GM21360 (cell line): ENCODE measurements around the gene NUP210L.

ENCODE experiments used
- ATAC-seq: cut with Tn5 transposase; IDR thresholded peaks from one replicate; pipeline ENCODE4 v1.9.1; 2021; ENCODE audit warnings: mild to moderate bottlenecking, moderate library complexity; ENCODE audit not compliant: unreplicated experiment

The NUP210L gene

DNA sequence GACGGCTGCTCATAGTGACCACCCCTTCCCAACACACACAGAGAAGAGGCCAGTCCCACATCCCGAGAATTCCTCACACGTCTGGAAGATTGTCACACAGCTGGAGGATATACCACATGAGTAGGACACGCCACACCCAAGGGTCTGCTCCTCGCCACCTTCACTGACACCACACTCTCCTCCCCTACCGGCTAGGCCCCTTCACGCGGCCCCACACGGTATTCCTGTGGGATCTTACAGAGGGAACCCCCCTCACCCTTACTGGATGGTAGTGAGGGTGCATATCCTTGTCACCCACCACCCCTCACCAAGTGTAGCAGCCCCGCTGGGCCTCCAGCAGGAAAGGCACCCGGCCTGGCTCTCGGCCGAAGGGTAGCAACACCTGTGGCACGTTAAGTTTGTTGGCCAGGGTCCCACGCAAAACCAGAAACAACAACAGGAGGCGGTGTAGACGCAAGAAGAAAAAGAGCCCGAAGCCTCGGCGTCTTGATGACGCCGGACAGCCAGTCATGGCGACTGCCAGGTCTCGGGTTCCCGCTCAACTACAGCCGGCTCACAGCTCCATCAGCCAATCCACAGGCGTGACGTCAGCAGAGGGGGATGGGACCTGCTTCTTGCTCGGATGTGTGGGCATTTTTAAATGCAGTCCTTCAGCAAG, at the start of gene NUP210L:
Gene NUP210L, minus strand, starts transcription at position 540 of the 658 bp plus-strand sequence.
- no peak for ATAC-seq

DNA sequence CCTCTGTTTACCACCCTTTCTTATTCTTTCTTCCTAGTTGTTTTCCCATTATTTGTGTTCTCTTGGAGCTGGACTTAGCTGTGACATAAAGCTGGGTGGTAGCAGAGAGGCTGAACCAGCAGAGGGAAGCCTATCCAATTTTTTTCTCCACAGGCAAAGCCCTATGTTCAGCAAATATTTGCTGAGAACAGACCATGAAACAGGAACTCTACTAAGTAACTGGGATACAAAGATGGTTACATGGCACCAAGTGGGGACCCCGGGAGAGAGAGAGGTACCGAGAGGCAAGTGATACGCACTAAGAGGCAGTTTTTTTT, 44.6 kb upstream of the NUP210L start:
- no peak for ATAC-seq

DNA sequence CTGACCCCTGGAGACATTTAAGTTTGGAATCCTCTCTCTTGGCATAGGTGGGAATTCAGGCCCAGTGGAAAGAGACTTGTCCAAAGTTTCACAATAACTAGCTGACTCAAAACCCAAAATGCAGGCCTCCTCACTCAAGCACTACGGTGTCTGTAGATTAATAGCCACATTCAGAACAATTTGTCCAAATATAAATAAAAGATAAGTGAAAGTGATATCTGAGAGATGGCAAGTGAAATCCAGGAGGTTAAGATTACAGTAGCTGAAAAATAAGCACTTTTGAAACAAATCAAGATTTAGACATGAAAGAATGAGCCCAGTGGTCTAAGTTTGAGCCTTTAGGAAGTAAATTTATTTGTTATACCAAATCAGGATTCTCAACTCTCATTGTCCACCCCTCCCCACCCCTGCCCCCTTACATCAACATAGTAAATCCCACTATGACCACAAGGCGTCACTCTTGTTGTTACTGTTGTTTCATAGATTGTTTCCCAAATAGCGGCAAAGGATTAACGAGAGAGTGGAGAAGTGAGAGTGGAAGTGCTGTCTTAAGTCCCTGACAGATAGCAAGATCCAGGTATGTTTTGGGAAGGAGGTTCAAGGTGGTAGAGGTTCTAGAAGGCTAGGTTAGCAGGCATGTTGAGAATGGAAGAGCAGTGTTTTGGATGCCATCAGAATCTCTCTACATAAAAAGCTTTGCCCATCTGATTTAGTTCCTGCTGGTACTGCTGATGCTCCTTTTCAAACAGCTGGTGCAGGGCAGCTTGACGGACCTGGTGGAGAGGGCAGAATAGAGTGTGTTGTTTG, 44.1 kb upstream of the NUP210L start:
- ATAC-seq = no peak

DNA sequence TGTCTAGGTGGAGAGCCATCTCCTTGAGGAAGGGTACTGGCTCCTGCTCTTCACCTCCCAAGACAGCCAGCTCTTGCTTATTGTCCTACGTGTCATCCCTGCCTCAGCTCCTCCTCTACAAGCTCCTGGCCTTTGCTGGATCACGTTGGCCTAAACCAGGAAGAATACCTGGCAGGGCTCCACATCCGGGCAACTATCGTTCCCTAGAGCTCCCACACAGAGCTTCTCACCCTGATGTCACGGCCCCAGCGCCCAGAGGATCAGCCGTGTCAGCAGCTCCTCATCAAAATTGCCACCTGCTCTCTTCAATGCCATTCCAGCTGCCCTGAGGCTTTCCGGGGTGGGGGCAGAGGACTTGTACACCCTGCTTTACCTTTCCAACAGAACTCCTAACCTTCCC, 38.9 kb upstream of the NUP210L start:
- no peak for ATAC-seq

DNA sequence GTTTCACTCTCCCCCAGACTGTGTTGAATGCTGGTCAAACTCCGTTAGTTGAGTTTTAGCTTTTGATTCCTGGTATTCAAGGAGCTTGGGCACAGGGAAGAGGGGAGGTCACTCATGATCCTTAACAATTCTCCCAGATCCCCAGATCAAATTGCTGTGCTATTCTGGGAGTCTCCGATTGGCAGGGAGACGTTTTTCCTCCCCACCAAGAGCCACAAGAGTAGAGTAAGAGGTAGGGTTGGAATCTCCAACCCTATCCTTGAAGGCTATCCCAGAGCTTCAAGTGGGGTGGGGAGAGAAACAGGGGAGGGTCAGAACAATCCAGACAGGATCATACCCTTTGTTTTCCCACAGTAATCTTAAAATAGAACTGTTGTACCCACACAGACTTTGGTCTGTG, 37.6 kb upstream of the NUP210L start:
- ATAC-seq = no peak

DNA sequence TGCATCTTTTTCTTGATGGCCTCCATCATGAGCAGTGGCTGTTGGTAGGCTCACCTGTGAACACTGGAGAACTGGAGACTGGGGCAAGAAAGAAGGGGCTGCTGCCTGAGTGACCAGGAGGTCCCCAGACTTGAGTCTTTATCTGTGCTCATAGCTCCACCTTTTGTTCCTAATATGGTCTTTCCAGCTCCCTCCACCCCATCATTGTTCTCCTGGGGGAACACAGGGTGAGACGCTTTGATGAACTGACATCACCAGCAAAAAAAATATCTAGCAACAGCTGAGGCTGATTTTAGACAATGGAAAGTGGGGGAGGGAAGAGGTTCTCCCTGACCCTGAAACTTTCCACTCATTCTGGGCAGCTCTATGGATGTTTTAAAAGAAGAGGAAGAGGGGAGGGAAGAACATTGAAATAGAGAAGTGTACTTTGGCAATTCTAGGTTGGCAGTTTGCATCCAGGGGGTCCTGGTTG, 37.2 kb upstream of the NUP210L start, which contains the start of gene TPM3:
Gene TPM3, minus strand, starts transcription at position 111 of the 472 bp plus-strand sequence. Its CDS starts 82 bp downstream, at position 29.
- no peak for ATAC-seq

DNA sequence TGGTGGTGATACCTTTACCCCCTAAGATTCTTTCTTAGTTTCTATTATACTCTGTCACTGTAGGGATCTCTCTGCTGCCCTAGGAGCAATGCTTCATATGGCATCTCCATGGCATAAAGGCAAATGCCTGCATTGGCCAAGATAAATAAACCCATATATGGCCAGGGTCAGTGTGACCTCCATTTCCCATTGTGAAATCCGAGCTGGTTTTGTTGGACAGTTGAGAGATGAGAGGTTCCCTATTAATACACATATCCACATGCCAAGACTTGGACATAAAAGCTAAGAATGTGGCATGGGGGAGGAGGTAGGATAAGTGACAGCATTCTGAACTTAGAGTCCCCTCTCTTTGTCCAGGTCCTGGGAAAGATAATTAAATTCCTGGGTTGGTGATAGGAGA, 35.7 kb upstream of the NUP210L start:
- no peak for ATAC-seq

DNA sequence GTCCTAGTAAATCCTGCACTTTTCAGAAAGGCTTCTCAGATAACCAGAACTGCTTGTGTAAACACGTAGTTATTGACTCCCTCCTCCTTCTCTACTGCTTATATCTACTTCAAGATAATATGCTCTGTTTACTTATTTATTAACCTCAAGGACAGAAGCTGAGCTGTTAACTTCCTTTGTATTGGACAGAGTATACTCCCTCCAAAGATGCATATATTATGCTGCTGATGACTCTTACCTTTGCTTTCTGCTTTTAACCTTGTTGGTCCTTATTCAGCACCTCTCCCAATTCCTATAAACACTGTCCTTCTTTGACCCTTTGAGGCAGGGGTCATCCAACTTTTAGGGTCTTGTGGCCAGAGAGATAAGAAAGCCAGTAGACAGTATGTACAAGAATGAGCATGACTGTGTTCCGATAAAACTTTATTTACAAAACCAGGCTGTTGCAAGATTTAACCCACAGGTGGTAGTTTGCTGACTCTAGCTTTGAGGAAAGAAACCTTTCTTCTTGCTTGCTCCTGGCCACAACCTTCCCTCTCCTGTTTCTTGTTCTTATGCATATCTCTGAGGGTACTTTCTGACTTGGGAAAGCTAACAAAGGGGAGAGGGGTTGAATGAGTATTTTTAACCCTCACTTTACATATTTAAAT, 32.1 kb upstream of the NUP210L start:
- no peak for ATAC-seq

DNA sequence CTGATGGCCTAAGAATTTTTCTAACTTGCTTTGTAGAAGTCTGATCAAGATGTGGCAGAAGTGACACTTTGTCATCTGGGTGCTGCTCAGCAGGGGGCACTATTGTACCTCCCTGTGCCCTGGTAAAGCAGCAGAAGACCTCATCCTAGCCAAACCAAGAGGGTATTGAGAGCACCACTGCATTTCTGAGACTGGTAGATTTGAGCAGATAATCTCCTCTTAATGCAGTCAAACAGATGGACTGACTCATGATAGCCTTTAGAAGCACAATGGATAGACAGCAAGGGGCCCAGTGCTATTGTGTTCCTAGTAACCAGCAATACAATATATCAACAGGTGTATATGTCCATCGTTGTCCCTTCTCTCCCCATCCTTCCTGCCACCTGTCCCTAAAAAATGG, 31.3 kb upstream of the NUP210L start:
- no peak for ATAC-seq

DNA sequence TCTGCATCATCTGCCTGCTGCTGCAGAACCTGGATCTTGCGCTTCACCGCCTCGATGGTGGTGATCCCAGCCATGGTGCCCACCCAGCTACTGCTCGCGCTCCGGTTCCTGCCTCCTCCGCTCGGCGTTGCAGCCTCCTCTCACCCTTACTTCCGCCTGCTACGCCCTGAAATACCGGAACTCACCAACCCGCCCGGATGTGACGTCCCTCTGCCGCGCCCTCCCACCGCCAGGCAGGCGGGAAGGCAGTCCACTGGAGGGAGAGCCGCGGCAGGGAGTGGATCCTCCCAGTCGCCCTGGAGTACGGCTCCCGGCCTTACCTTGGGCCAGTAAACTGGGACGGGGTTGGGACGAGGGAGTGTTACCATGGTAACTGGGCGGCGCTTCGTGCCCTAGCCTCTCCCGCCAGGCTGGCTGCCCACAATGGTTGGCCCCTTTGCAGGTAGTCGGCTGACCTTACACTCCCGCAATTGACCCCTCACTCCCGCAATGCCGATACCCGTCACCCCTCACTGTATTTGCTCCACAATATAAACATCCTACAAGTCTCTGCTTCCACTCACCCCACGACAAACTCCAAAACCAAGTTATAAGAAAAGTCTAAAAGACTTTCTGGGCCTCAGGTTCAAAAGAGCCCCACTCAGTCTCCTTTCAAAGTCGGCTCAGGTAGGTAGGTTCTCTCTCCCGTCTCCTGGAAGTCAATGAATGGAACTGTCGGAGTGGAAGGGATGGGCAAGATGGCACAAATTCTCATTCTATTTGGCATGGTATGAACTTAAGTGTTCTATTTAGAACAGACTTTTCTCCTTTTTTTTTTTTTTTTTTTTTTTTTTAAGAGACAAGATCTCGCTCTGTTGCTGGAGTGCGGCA, 28.4 kb upstream of the NUP210L start:
- ATAC-seq = peak; percentile 69

DNA sequence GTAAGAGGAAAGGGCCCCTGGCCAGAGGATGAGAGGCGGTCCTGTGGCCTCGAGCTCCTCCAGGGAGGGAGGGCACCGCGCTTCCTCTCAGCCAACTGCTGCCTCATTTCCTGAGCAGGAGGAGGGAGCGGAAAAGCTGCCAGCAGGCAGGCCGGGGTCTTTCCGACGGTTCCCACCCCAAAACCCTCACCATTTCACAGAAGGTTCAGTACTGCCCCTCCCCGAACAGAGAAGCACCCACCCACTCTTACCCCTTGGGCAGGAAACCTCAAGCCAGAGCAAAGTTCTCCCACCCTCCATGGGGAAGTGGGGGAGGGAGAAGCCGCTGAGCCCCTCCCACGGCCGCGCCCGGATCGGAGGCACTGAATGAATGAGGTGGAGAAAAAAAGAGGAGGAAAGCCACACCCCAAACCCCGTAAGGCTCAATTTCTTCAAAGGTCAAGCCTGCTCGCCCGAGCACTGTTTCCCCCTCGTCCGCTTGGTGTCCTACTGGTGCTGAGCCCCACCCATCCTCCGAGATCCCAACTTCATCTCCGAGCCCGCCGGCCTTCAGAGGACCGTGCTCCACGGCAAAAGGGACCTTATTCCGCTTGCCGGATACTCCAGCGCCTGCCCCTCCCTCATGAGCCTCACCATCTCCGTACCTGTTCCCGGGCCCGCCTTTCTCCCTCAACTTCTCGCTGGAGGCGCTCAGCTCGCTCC, 27.6 kb upstream of the NUP210L start:
- peak; percentile 43 for ATAC-seq

DNA sequence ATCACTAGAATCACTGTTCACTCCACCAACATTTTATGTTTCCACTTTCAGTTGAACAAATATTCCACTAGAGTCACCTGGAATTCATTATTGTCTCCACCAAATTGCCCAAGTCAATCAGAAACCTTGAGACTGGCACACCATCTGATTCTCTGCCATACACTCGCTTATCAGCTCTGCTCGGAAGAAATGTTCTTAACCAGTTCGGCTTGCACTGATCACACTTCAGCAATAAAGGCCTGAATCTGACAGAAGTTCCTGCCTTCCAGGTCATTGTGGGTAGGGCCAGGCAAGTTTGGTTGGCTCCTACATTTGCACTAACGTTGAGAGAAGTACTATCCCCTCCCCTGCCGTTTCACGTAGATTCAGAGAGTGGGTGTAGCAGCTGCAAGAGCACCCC, 27.1 kb upstream of the NUP210L start:
- ATAC-seq = no peak

DNA sequence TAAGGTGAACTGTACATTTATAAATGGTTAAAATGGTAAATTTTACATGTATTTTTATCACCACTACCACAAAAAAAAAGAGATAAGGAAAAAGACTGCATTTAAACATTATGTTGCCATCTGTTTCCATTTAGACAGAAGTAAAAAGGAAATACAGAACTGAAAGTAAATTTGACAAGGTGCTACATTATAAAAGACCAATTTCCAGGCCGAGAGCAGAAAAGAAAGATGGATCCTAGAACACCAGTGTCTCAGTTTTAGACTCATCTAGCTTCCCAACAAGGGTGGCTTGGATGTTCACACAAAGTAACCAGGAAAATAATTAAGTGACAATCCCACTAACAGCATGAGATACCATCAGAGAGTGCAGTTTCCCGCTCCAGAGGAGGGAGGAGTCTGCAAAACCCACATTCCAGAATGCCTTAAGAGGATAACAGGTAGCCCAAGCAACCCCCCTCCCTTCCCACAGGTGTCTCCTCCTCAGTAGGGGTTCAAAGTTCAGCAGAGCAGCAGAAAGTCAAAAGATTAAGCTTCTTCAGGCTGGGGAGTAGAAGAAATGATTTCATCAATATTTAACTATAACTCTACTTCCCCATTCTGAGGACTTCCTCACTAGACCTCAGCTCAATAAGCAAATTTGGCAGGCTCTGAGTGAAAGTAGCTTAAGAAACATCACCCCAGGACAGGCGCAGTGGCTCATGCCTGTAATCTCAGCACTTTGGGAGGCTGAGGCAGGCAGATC, 25.2 kb upstream of the NUP210L start:
- ATAC-seq = no peak

DNA sequence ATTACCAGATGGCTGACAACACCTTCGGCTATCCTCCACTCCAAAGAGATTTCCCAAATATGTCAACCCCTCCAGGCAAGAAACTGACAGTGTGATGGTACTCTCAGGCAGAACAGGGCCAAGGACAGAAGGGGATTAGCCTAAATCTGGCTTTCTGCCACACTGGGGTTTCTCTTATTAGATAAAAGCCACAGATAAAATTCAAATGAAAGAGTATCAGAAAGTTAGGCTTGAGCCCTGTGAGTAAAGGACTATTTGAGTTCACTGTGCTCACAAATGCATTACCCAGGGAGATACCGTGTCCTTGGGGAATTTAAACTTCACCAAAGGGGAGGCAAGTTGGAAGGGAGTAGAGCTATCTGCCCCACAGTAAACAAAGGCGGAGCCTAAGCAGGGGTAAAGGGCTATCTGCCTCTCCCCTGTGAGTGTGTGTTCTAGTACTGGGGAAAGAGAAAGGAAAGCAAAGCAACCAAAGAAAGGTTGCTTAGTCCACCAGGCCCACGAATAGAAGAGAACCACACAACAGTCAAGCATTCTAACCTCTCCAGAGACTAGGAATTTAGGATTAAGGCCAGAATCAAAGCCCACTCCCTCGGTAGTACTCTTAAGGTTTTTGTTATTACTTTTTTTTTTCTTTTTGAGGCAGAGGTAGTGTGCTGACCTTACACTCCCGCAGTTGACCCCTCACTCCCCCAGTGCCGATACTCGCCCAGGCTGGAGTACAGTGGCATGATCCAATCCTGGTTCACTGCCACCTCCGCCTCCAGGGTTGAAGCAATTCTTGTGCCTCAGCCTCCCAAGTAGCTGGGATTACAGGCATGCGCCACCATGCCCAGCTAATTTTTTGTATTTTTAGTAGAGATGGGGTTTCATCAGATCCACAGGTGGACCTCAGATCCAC, 24.3 kb upstream of the NUP210L start:
- ATAC-seq = no peak

DNA sequence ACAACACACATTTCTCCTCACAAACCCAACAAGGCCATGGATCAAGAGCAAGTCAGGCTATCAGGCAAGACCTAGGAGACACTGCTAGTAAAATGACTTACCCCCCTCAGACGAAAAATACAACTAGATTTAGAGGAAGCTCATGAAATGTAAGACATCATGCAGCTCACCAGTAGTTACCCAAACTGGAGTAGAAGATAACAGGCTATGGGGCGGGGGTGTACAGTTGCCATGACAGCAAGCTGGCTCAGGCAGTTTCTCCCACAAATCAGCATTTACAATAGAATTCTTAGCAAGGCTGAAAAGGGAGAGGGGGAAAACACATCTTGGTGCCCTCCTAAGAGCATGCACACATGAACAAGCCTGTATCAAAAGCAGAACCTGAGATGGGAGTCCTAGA, 23.1 kb upstream of the NUP210L start:
- no peak for ATAC-seq

DNA sequence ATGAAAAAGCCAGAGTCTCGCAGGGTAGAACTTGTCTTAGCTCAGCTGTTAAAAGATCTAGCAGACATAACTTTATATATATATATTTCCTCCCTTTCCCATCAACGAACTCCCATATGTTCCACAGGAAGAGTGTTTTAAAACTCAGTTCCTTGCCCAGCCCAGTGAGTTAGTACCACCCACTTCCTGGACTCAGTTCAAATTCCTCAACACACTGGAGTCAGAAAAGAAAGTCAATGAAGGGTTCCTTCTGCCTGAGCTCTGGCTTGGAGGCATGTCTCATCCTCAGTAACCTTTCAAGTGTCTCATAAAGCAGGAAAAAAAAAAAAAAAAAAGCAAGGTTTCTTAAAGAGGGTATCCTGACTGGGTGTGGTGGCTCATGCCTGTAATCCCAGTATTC, 21.5 kb upstream of the NUP210L start:
- no peak for ATAC-seq

DNA sequence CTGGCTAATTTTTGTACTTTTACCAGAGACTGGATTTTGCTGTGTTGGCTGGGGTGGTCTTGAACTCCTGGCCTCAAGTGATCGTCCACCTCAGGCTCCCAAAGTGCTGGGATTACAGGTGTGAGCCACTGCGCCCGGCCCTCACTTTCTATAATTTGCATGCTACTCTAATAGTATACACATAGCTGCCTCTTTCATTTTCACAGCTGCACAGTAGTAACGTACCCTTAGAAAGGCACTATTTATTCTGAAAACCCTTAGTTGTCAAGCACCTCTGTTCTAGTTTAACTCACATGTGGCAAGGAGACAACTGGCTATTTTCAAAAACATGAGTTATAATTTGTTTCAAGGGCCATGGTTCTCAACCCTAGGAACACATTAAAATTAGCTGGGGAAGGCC, 19.8 kb upstream of the NUP210L start:
- no peak for ATAC-seq

DNA sequence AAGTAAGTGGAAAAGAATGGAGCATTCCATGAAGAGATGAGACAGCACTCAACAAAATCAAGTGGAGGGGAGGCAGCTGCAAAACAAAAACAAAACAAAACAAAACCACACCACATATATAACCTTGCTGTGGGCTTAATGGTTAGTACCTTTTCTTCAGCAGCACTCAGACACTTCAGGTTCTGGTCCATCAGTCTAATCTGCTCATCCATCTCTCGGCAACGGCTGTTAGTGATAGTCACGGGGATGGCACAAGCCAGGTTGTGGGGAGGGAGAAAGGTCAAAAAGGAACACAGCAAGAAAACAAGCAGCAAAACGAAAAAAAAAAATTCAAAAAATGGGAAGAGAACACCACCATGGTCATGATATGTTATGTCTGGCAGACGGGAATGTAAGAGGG, 17.0 kb upstream of the NUP210L start:
- ATAC-seq = no peak

DNA sequence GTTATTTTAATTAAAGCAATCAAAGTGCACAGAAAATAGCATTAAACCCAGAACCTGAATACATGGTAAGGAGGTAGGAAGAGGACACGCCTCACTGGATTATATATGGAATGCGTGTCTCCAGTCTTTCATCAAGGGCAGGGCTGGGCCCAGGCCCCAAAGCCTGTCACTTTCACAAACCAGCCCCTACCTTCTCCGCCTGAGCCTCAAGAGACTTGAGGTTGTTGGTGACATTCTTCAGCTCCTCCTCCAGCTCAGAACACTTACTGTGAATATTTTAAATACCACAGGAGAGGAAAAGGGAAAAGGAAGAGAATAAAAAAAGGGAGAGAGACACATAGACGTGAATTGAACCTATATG, 16.3 kb upstream of the NUP210L start:
- no peak for ATAC-seq
